Measurements from ENCODE around the gene ASIP.

GRCh38 chr20:34295284-34295683, 54.1 kb downstream of the ASIP start:
- TF ChIP-seq POLR2AphosphoS5 (IDR thresholded peaks at IDR 0.05; ENCODE audit: borderline replicate concordance, low read depth, low read length) (no peak), EZH2 (IDR thresholded peaks at IDR 0.05) (no peak)

Measured in SK-N-MC (cell line).